Duodenal mucosa (tissue), 2 donors: ENCODE measurements around the gene CDC42.

Source experiments
- H3K27ac ChIP-seq: one replicate; pipeline ENCODE4 v1.7.0; 2013; ENCODE audit warnings: low read depth, low read length
- H3K27me3 ChIP-seq, 2 donors: one replicate each; pipeline ENCODE4 v1.7.0; 2013; ENCODE audit warnings: low read length in 2 of 2, control low read depth in 1 of 2; ENCODE audit not compliant: insufficient read depth in 2 of 2, control insufficient read depth in 1 of 2
- H3K36me3 ChIP-seq, 2 donors: one replicate each; pipeline ENCODE4 v1.7.0; 2013; ENCODE audit warnings: low read length in 2 of 2, control low read depth in 1 of 2; ENCODE audit not compliant: insufficient read depth in 2 of 2, control insufficient read depth in 1 of 2
- H3K4me1 ChIP-seq, 2 donors: one replicate each; pipeline ENCODE4 v1.7.0; 2013; ENCODE audit warnings: low read length in 2 of 2, control low read depth in 1 of 2; ENCODE audit not compliant: insufficient read depth in 2 of 2, control insufficient read depth in 1 of 2
- H3K4me3 ChIP-seq, 2 donors: one replicate each; pipeline ENCODE4 v1.7.0; 2013; ENCODE audit warnings: low read length in 2 of 2, low read depth in 1 of 2
- H3K9ac ChIP-seq, 2 donors: one replicate each; pipeline ENCODE4 v1.7.0; 2013; ENCODE audit warnings: low read length in 2 of 2, low read depth in 1 of 2
- H3K9me3 ChIP-seq, 2 donors: one replicate each; pipeline ENCODE4 v1.7.0; 2013; ENCODE audit warnings: low read length in 2 of 2, control low read depth in 1 of 2; ENCODE audit not compliant: control insufficient read depth in 1 of 2

The CDC42 gene

DNA sequence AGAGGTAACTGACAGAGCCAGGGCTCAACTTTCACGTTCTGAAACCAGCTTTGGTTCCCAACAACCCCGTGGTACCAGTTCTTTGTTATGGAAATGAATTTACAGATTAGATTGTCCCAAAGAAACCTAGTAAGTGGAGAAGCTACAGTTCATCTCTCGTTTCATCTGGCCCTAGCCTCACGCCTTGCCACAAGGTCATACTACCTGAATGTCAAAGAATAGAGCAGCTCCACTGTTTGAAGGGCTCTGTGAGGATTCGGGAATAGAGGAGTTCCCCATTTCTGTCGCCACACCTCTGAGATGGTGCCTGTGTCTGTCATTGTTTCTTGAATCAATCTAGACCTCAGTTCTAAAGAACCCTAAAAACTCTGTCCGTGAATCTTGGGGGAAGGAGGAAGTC lies 15.0 kb upstream of the CDC42 start:
- no peaks in the 10 kb centered on the region for H3K36me3 ChIP-seq
- no peak overlapping the region for H3K27ac ChIP-seq
- H3K9ac ChIP-seq, result no peak overlapping the region
- no peaks in the 10 kb centered on the region for H3K9me3 ChIP-seq
- no peaks in the 10 kb centered on the region for H3K27me3 ChIP-seq
- no peak overlapping the region for H3K4me3 ChIP-seq
- peaks cover 12 to 14% of the 10 kb centered on the region in 2 donors for H3K4me1 ChIP-seq

DNA sequence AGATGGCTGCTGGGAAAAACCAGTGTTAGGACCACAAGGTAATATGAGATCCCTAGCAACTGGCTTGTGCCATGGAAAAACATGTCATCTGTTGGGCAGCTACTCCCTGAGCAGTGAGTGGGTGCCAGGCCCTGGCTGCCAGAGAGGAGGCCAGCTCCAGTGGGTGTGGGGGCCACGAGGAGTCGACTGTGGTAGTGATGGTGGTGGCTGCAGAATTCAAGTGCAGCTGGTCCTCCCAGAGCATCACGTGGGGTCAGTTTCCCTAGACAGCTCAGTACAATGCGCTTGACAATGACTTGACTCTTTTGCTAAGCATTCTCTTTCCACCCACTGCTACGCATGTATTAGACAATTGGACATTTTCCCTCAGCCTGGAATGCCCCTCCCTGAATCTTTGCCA lies 14.5 kb upstream of the CDC42 start:
- Histone ChIP-seq H3K9me3 (no peaks in the 10 kb centered on the region), H3K36me3 (no peaks in the 10 kb centered on the region), H3K27me3 (no peaks in the 10 kb centered on the region), H3K4me1 (peaks cover 17 to 19% of the 10 kb centered on the region in 2 donors), H3K9ac (no peak overlapping the region), H3K4me3 (no peak overlapping the region), H3K27ac (no peak overlapping the region)

DNA sequence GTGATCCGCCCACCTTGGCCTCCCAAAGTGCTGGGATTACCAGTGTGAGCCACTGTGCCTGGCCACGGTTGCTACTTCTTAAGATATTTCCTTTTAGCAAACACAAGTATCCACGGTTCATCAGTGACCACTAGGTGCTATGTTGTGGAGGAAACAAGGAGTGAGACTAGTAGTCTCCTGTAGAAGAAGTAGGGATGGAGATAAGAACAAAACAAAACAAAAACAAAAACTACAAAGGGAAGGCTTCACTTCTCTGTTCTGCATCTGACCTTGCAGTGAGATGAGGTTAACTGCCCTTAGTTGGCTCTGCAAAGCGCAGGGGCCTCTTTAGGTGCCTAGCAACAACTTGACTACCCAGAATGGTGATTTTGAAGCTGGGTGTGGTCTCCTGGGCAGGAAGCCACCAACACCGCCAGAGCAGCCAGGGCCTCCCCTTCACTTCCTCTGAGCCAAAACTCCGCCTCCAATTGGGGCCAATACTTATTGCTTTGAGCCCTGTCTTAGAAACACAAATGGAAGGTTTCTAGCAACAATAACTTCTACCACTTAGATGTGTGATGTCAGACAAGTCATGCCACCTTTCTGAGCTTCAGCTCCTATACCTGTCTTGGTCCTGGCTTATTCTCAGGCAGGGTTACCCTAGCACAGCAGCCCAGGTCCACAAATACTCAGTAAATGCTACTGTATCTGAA lies 12.8 kb upstream of the CDC42 start:
- no peaks in the 10 kb centered on the region for H3K36me3 ChIP-seq
- H3K9me3 ChIP-seq, result no peaks in the 10 kb centered on the region
- peak overlapping the region in 1 of 2 donors; percentile 9 for H3K9ac ChIP-seq
- H3K27me3 ChIP-seq, result no peaks in the 10 kb centered on the region
- peaks cover 22 to 24% of the 10 kb centered on the region in 2 donors for H3K4me1 ChIP-seq
- peak overlapping the region in 1 of 2 donors; percentile 41 for H3K4me3 ChIP-seq
- peak overlapping the region; percentile 15 for H3K27ac ChIP-seq

DNA sequence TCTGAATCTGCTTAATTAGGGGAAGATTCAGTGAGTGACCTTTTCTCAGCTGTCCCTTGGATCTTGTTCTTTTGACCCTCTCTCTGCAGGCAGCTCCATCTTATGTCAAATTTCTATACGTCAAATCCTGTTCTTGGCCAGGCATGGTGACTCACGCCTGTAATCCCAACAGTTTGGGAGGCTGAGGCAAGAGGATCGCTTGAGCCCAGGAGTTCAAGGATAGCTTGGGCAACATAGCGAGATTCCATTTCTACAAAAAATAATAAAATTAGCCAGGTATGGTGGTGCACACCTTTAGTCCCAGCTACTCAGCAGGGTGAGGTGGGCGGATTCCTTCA lies 12.3 kb upstream of the CDC42 start:
- Histone ChIP-seq H3K4me1 (peaks cover 22 to 24% of the 10 kb centered on the region in 2 donors), H3K4me3 (peak overlapping the region in 1 of 2 donors; percentile 1), H3K27ac (no peak overlapping the region)

DNA sequence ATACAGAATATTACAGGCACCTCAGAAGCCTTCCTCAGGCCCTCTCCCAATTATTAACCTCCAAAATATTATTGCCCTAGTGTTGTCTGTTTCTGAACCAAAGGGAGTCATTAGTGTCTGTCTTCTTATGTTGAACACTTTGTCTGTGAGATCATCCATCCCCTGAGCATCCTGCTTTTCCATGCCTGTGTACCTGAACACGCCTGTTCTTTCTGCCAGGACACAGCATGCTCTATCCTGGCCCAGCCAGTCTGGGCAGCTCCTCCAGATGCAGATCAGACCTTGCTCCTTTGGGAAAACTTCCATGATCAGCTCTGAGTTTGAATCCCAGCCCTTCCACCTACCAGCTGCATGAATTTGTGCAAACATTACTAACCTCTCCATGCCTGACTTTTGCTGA lies 11.0 kb upstream of the CDC42 start:
- no peaks in the 10 kb centered on the region for H3K36me3 ChIP-seq
- H3K27me3 ChIP-seq, result no peaks in the 10 kb centered on the region
- no peak overlapping the region for H3K9ac ChIP-seq
- no peak overlapping the region for H3K27ac ChIP-seq
- H3K4me1 ChIP-seq, result peaks cover 22 to 24% of the 10 kb centered on the region in 2 donors
- H3K4me3 ChIP-seq, result no peak overlapping the region
- H3K9me3 ChIP-seq, result no peaks in the 10 kb centered on the region

More for the DNA sequence above, 12.3 kb upstream of the CDC42 start:
- H3K9ac ChIP-seq, result peak overlapping the region in 1 of 2 donors; percentile 9
- H3K36me3 ChIP-seq, result no peaks in the 10 kb centered on the region
- H3K27me3 ChIP-seq, result no peaks in the 10 kb centered on the region
- no peaks in the 10 kb centered on the region for H3K9me3 ChIP-seq

DNA sequence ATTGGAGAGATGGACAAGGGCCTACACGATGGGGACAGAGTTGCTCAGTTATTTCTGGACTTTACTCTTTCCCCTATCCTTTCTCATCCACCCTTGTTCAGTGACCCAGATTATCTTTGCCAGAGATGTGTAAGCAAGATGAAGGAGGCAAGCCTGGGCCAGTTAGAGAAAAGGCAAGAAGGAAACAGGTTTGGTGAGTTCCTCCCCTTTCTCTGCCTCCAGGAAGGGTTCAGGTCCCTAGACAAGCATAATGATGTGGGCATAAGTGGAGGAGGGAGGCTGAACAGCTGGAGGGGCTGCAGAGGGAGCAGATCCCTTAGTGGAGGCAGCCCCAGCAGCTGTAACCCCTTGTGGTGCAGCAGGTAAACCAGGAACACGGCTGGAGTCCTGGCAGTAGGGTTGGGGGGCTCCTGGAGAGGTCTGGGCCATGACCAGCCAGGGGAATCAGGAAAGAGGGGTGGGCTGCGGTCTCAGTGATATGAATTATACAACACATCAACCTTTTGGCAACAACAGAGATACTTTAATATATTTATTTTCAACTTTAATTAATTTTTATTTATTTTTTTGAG lies 9.2 kb upstream of the CDC42 start:
- peaks cover 19 to 24% of the 10 kb centered on the region in 2 donors for H3K4me1 ChIP-seq
- H3K27ac ChIP-seq, result no peak overlapping the region
- H3K9ac ChIP-seq, result no peak overlapping the region
- H3K9me3 ChIP-seq, result no peaks in the 10 kb centered on the region
- H3K4me3 ChIP-seq, result no peak overlapping the region
- H3K27me3 ChIP-seq, result no peaks in the 10 kb centered on the region
- no peaks in the 10 kb centered on the region for H3K36me3 ChIP-seq

DNA sequence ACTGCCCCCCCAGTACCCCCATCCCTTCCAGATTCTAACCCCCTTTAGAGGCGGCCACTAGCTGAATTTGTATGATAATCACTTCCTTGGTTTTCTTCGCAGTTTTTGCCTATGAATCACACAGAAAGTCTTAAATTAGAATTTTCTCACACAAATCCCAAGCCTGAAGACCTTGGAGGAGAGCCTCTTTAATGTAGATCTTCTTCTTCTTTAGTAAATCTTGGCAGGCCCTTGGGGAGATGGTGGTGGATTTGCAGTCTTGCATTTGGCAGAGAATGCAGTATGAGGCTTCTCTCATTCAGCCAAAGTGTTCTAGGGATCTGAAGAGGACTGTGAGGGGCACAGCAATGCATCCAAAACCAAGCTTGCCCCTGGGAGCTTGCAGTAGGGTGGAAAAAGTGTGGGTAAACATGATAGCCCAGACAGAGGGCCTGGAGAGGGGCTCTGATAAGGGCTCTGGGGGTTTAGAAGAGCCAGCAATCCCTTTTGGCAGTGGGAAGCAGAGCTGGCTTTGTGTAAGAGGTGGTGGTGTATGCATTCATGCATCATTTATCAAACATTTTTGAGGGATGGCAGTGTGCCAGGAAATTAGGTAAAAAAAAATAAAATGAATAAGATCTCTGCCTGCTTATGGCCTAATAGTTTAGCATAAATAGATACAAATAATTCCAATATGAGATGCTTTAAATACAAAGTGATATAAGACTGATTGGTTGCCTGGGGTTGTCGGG lies 7.7 kb upstream of the CDC42 start:
- Histone ChIP-seq H3K27me3 (no peaks in the 10 kb centered on the region), H3K9ac (no peak overlapping the region), H3K27ac (no peak overlapping the region), H3K9me3 (no peaks in the 10 kb centered on the region), H3K36me3 (no peaks in the 10 kb centered on the region), H3K4me1 (peaks cover 13 to 18% of the 10 kb centered on the region in 2 donors), H3K4me3 (no peak overlapping the region)

DNA sequence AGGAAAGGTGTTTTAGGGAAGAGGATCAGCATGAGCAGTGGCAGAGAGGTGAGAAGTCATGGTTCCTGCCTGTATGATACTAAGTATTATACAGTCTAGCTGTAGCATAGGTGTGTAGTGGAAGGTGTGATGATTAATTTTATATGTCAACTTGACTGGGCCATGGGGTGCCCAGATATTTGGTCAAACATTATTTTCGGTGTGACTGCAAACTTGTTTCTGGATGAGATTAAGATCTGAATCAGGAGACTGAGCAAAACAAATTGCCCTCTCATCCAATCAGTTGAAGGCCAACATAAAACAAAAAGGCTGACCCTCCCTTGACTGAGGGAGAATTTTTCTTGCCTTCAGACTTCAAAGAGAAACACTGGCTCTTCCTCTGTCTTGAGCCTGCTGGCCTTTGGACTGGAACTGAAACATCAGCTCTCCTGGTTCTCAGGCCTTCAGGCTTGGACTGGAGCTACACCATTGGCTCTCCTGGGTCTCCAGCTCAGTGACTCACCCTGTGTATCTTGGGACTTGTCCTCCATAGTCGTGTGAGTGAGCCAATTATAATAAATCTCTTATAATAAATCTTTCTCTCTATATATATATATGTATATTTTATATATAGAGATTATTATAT lies 6.8 kb upstream of the CDC42 start:
- Histone ChIP-seq H3K27me3 (no peaks in the 10 kb centered on the region), H3K27ac (no peak overlapping the region), H3K4me3 (no peak overlapping the region), H3K9ac (no peak overlapping the region), H3K4me1 (peaks cover 10 to 11% of the 10 kb centered on the region in 2 donors), H3K36me3 (no peaks in the 10 kb centered on the region), H3K9me3 (no peaks in the 10 kb centered on the region)

DNA sequence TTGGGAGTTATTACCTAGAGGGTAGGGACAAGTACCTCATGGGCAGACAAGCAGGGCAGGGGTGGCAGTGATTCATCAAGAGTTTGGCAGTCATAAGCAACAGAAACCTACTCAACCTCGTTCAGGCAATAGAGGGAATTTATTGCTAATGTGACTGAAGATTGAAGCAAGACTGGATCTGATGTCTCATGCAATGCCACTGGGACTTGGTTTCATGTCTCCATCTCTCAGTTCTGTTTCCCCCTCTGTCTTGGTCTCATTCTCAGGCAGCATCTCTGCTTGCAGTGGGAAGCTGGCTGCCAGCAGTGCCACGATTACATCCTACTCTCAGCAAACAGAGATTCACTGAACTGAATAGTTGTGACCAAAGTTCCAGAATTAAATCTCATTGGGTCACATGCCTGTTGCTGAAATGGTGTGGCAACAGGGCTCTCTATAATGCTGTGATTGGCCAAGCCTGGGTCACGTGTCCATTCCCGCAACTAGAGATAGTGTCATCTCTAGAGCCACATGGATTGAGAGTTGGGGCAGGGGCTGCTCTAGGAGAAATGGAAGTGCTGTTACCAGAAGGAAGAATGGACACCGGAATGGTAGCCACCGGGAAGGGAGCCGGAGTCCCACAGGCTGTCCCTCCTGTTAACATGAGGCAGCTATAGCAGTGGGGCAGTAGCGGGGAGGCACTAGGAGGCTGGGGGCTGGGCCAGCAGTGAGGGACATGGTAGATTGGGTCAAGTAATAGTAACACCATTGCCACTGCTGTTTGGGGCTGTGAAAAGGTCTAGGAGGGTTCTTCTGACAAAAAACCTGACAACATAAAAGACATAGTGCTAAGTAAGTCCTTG lies 3.9 kb upstream of the CDC42 start:
- no peaks in the 10 kb centered on the region for H3K9me3 ChIP-seq
- H3K27ac ChIP-seq, result no peak overlapping the region
- H3K4me1 ChIP-seq, result peaks cover 3 to 5% of the 10 kb centered on the region in 2 donors
- no peak overlapping the region for H3K9ac ChIP-seq
- no peaks in the 10 kb centered on the region for H3K27me3 ChIP-seq
- H3K4me3 ChIP-seq, result no peak overlapping the region
- no peaks in the 10 kb centered on the region for H3K36me3 ChIP-seq
